NOMO-1 (cell line): ENCODE results near the gene LRRK1.
A peak's percentile ranks its signal among the peaks of the same experiment; 100 is the strongest.

Experiments
- DNase-seq, 2 experiments: peaks; one replicate each; lab custom pipeline; 2025; ENCODE audit not compliant: unreplicated experiment in 2 of 2; lab: John Stamatoyannopoulos, UW

Gene LRRK1

GRCh38 chr15:101104141-101104540 is 185.0 kb downstream of the LRRK1 start:
- DNase-seq = no peak

GRCh38 chr15:101105059-101105891 is 186.1 kb downstream of the LRRK1 start:
- DNase-seq = no peak

DNA sequence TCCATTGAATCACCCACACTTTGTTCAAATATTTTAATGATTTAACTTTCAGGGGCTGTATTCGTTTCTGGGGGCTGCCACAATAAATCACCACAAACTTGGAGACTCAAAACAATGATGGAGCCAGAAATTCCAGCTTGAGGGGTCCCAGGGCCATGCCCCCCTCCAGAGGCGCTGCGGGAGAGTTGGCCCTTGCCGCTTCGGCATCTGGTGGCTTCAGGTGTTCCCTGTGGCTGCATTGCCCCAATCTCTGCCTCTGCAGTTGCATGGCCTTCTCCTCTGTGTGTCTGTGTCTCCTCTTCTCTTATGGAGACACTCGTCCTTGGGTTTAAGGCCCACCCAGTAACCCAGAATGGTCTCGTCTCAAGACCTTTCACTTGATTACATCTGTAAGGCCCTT is 187.9 kb downstream of the LRRK1 start:
- no peak for DNase-seq

DNA sequence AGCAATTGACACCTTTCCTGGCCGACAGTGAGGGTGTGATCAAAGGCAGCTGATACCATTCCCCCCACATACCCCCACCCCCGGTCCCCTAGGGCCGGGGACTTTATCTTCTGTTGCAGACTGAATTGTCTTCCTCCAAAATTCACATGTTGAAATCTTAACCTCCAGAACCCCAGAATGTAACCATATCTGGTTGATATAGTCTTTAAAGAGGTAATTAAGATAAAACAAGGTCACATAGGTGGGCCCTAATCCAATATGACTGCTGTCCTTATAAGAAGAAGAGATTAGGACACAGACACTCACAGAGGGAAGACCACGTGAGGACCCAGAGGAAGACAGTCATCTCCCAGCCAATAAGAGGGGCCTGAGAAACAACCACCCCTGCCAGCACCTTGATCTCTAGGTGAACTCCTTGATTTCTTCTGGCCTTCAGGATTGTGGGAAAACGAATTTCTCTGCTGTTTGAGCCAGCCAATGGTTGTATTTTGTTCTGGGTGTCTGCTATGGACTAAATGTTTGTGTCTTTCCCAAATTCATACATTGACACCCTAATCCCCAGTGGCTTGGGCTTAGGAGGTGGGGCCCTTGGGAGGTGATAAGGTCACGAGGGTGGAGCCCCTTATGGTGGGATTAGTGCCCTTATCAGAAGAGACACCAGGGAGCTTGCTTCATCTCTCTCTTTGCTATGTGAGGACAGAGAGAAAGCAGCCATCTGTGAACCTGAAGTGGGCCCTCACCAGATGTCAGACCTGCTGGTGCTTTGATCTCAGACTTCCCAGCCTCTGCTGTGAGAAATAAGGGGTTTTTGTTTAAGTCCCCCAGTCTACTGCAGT is 188.7 kb downstream of the LRRK1 start:
- DNase-seq = no peak

DNA sequence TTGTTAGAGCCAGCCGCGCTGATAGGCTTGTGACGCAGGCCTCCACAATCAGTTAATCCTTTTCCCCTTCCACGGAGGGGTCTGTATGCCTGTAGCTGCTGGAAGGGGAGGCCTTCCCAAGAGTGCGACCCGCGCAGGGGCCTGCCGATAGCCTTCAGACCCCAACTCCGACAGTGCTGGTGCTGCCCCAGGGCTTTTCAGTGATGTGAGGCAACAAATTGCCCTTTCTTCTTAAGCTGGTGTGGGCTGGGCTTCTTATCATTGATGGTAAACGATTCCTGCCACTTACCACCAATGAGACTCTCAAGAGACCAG is 189.3 kb downstream of the LRRK1 start:
- DNase-seq = no peak

GRCh38 chr15:101108791-101109190 is 189.6 kb downstream of the LRRK1 start:
- DNase-seq = no peak

- no peak for DNase-seq
These were observed 191.8 kb downstream of the LRRK1 start for GRCh38 chr15:101110681-101111569.

DNA sequence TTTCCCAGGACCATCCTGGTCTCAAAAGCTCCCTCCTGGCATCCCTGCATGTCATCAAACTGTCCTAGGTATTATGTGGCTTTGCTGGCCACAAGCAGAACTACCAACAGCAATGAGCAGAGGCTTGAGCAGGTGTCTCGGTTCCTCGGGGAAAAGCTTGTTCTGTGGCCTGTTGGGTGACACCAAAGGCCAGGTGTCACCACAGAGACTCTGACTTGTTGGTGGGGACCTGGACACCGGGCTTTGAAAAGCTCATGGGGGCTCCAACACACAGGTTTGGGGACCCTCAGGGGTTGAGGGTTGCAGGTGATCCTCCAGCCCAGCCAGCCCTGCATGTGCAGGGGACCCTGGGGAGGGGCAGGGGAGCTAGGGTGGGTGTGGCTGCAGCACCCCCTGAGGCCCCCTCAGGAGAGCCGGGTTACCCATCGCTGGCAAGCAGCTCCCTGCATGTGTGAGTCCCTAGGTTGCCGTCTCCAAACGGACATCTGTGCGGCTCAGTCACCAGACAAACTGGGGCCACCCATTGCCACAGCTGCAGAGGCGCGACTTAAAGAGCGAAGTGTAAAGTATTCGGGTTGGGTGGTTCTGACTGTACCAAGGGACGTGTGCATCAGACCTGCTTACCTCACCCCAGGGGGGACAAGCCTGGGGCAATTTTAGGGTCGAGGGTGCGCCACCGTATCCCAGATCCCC is 192.6 kb downstream of the LRRK1 start:
- DNase-seq = no peak

DNA sequence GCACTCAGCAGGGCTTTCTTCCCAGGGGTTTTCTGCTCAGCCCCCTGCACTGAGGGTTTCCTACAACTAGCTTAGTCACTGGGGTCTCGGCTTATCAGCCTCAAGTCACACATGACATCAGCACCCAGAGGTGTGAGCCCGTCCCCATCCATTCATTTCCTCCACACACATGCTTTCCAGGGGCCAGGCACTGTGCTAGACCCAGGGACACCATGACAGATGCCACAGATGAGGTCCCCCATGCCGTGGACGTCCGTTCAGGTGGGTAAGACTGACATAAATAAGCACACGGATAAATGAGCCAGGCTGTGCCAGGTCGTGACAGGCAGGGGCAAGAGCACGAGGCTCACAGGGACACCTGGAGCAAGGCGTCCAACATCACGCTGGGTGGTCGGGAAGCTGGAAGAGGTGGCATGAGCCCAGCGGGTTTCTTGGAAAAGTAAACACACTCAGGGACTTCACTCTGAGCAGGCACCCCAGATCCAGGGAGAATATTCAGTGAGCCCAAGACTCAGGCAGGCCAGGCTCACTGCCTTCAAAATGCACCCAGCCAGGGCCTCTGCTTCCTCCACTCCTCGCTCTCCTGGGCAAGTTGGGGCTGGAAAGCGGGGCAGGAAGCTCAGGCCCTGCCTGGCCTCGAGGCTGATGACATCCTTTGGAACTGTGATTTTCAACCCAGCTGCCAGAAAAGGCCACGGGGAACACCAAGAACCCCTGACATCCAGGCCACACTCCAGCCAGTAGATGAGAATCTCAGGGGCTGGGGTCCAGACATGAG is 193.4 kb downstream of the LRRK1 start:
- no peak for DNase-seq

DNA sequence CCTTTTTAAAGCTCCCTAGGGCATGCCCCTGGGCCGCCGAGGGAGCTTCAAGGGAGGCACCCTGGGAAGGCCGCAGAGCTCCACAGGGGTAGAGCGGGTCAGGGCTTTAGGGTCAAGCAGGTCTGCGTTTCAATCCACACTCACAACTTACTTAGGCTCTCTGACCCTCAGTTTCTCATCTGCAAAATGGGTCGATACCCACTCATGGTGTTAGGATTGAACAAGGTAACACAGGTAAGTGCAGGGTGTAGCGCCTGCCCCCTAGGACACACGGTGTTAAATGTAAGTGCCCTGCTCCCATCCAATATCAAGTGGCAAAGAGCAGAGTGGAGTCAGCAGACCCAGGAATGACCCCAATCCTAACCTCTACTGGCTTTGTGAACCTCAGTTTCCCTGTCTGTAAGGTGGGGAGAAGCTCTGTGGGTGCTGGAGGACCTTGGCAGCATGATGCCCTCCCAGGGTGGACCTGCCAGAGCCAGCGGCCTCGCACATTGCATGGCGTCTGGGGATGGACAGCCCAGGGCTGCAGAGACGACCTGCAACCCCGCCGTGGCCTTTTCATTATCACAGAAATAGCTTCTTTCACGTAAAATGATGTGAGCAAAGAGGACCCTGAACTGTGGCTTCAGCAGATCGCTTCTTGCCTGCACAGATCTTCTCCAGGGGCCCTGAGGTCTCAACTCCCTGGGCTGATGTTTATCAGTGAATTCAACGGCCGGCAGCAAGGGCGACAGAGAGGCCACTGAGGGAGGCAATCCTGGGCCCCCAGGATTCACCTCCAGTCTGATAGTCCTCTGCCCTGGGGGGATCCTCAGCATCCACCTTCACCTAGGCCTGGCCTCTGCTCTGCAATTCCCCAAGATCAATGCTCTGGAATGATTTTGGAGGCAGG is 194.2 kb downstream of the LRRK1 start:
- DNase-seq = no peak

- DNase-seq = no peak
These were observed 195.0 kb downstream of the LRRK1 start for GRCh38 chr15:101114166-101114565.

- no peak for DNase-seq
These were observed 195.5 kb downstream of the LRRK1 start for GRCh38 chr15:101114610-101115009.

DNA sequence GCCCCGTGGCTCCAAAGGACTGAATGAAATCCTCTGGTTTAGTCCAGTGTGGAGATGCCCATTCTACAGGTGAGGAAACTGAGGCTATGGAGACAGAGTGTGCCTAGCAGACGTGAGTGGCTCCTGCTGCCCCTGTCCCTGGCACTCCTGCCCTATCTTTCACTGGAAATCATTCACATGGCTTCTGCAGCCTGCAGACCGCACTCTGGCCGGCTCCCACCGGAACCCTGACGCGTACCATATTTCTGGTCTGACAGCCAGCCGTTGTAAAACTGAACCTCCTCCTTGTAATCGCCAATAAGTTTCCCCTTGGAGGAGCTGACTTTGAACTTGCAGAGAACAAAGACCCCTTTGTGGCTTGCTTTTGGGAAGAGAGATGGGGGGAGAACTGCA is 196.2 kb downstream of the LRRK1 start:
- DNase-seq = no peak

DNA sequence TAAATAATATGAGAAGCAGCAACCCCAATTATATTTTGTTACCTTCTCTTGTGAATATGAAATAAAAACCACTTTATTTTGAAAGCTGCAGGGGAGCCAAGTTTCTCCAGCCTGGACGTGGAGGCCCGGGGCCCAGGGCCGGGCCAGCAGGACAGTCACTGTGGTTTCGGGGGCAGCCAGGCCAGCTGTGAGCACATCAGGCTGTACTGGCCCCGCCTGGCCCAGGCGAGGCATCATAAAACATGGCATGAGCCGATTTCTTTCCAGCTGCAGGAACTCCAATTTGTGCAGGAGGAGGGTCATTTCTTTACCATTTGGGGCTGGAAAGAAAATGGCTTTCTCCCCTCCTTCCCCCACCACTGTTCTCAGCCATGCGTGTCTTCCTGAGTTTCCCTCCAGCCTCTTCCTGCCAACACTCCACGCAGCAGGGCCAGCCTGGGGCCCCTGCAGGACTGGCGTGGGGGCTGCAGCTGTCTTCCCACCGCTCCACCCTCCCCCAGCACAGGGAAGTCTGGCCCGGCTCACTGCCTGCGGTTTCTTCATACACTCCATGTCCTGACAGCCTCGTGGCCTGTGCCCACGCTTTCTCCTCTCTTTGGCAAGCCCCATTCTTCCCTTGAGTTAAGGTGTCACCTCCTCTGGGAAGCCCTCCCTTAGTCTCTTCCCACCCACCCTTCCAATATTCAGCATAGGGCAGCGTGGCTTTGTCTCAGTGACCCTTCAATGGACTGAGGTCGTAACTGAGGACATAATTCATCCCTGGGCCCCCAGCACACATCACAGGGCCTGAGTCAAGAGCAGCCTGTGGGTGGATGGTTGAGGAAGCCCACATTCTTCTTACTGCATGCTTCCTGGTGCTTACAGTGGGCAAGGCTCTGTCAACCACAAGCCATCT is 196.9 kb downstream of the LRRK1 start:
- DNase-seq = peak; percentile 23 to 43

DNA sequence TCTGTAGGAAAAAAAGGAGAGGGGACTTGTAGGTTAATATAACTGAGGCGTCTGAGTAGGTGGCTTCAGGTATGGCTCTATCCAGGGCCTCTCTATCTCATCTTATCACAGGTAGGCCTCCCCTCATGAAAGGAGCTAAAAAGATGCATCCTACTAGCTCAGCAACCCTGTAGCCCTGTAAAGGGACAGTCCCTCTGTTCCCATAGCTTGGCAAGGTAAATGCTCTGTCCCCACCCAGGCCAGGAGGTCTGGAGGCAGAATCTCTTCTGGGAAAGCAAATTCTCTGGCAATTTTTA is 197.5 kb downstream of the LRRK1 start:
- no peak for DNase-seq

DNA sequence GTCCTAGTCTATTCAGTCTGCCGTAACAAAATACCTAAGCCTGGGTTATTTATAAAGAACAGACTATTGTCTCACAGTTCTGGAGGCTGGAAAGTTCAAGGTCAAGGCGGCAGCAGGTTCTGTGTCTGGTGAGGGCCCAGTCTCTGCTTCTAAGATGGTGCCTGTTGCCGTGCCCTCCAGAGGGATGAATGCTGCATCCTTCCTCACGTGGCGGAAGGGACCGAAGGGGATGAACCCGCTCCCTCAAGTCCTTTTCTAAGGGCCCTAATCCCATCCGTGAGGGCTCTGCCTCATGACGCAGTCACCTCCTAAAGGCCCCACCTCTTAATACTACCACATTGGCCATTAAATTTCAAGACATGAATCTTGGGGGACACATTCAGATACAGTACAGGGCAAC is 199.0 kb downstream of the LRRK1 start:
- DNase-seq = no peak

GRCh38 chr15:101118615-101119014 is 199.5 kb downstream of the LRRK1 start:
- no peak for DNase-seq

GRCh38 chr15:101119181-101119580 is 200.0 kb downstream of the LRRK1 start:
- no peak for DNase-seq
